HCT116 (cell line): ENCODE measurements around the gene DNM1.

Experiments
- CEBPB ChIP-seq: IDR thresholded peaks from 2 replicates; pipeline ENCODE4 v1.6.1; 2012; ENCODE audit warnings: low read depth
- EZH2 ChIP-seq: fragments of 200-600 bp; sonication (generic); IDR thresholded peaks from 2 replicates; pipeline ENCODE4 v1.6.1; 2017; ENCODE audit warnings: antibody characterized with exemption, mixed run types
- SRF ChIP-seq: IDR thresholded peaks from 2 replicates; pipeline ENCODE4 v1.6.1; 2012; ENCODE audit warnings: low read depth
- TCF7L2 ChIP-seq: IDR thresholded peaks from 2 replicates; pipeline ENCODE4 v1.7.0; 2011; ENCODE audit warnings: borderline replicate concordance, inconsistent platforms; ENCODE audit not compliant: insufficient read depth, insufficient read length; ENCODE audit errors: extremely low read depth
- ZNF274 ChIP-seq: fragments of 200-500 bp; sonication (Bioruptor generic); IDR thresholded peaks from 2 replicates; pipeline ENCODE4 v1.6.1; 2014; ENCODE audit warnings: mild to moderate bottlenecking, low read depth, low read length, inconsistent platforms
- TF ChIP-seq, protein P1 (sequence below), 3 experiments: fragments of 200-600 bp in 1 of 3; sonication (generic) in 1 of 3; IDR thresholded peaks in 2 of 3; conservative IDR thresholded peaks in 1 of 3; 2 replicates each; pipeline ENCODE4 v1.5.1; 2012 to 2017; ENCODE audit warnings: low read depth in 2 of 3, low read length in 2 of 3, antibody characterized with exemption in 1 of 3, borderline replicate concordance in 1 of 3, control low read depth in 1 of 3, mild to moderate bottlenecking in 1 of 3, mixed read lengths in 1 of 3, mixed run types in 1 of 3, moderate library complexity in 1 of 3; ENCODE audit not compliant: insufficient read depth in 1 of 3
- TF ChIP-seq, protein P2 (sequence below): IDR thresholded peaks from 2 replicates; pipeline ENCODE4 v1.6.1; 2012

DNA sequence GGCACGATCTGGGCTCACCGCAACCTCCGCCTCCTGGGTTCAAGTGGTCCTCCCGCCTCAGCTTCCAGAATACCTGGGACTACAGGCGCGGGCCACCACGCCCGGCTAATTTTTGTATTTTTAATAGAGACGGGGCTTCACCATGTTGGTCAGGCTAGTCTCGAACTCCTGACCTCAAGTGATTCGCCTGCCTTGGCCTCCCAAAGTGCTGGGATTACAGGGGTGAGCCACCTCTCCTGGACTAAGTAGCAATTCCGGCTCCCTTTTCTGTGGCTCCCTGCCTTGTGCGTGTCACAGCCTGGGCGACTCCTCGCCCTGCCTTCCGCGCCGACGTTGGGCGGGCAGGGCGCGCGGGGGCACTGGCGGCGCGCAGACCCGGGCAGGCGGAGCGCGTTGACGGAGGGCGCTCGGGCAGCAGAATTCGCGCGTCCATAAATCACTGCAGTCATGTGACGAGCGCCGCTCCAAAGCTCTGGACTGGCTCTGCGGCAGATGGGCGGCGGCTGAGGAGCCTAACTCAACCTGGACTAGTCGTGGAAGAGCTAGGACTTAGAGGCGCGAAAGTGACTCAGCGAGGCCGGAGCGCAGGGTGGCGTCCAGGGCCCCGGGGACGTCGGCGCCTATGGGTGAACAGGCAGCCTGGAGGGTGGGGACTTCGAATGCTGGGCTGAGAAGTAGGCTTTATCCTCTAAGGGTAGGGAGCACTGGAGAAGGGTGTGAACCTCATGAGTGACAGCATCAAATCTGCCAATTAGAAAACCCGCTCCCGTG, 10.4 kb upstream of the DNM1 start:
- no peak for TF ChIP-seq SRF
- no peak for TF ChIP-seq CEBPB
- TF ChIP-seq EZH2 = no peak
- TF ChIP-seq TCF7L2 = peak; percentile 27
- no peak for TF ChIP-seq ZNF274
- TF ChIP-seq, protein P1, sequence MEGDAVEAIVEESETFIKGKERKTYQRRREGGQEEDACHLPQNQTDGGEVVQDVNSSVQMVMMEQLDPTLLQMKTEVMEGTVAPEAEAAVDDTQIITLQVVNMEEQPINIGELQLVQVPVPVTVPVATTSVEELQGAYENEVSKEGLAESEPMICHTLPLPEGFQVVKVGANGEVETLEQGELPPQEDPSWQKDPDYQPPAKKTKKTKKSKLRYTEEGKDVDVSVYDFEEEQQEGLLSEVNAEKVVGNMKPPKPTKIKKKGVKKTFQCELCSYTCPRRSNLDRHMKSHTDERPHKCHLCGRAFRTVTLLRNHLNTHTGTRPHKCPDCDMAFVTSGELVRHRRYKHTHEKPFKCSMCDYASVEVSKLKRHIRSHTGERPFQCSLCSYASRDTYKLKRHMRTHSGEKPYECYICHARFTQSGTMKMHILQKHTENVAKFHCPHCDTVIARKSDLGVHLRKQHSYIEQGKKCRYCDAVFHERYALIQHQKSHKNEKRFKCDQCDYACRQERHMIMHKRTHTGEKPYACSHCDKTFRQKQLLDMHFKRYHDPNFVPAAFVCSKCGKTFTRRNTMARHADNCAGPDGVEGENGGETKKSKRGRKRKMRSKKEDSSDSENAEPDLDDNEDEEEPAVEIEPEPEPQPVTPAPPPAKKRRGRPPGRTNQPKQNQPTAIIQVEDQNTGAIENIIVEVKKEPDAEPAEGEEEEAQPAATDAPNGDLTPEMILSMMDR (IDR thresholded peaks at IDR 0.05 in 2 of 3, conservative IDR thresholded peaks at IDR 0.05 in 1 of 3; ENCODE audit: borderline replicate concordance in 1 of 3, insufficient read depth in 1 of 3, low read depth in 2 of 3, low read length in 2 of 3) = no peak
- TF ChIP-seq, protein P2, sequence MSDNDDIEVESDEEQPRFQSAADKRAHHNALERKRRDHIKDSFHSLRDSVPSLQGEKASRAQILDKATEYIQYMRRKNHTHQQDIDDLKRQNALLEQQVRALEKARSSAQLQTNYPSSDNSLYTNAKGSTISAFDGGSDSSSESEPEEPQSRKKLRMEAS = no peak
